Adrenal gland (tissue), 5 donors: Measurements from ENCODE around the gene NFATC1.

Source experiments
- POLR2A ChIP-seq, 2 donors: fragments of 450-650 bp; IDR thresholded peaks; one replicate each; pipeline ENCODE4 v1.6.1; 2017; ENCODE audit warnings: antibody characterized with exemption in 2 of 2, mild to moderate bottlenecking in 2 of 2, moderate library complexity in 1 of 2
- TF ChIP-seq, protein P1 (sequence below), 6 experiments: fragments of 450-650 bp in 4 of 6; fragments of 200-600 bp in 2 of 6; sonication (generic) in 1 of 6; IDR thresholded peaks; 1 replicate in 5 of 6; 2 replicates in 1 of 6; pipeline versions ENCODE4 v1.5.1 to v1.8.0; 2016 to 2021; ENCODE audit warnings: antibody characterized with exemption in 6 of 6, mild to moderate bottlenecking in 2 of 6, moderate library complexity in 1 of 6
- donor health status: DM: no; HTN: no; CAD: no.

- TF ChIP-seq, protein P1, sequence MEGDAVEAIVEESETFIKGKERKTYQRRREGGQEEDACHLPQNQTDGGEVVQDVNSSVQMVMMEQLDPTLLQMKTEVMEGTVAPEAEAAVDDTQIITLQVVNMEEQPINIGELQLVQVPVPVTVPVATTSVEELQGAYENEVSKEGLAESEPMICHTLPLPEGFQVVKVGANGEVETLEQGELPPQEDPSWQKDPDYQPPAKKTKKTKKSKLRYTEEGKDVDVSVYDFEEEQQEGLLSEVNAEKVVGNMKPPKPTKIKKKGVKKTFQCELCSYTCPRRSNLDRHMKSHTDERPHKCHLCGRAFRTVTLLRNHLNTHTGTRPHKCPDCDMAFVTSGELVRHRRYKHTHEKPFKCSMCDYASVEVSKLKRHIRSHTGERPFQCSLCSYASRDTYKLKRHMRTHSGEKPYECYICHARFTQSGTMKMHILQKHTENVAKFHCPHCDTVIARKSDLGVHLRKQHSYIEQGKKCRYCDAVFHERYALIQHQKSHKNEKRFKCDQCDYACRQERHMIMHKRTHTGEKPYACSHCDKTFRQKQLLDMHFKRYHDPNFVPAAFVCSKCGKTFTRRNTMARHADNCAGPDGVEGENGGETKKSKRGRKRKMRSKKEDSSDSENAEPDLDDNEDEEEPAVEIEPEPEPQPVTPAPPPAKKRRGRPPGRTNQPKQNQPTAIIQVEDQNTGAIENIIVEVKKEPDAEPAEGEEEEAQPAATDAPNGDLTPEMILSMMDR (IDR thresholded peaks at IDR 0.05): no peak
- TF ChIP-seq POLR2A (IDR thresholded peaks at IDR 0.05): no peak
These were observed 164.5 kb downstream of the NFATC1 start for GRCh38 chr18:79560042-79560860.
